DND-41 (cell line): ENCODE results near the gene RBP2.

Experiments
- ATAC-seq: fragments of 200-7000 bp; cut with Tn5 transposase; 3 replicates; pipeline ENCODE4 v1.9.1; 2021; ENCODE audit warnings: low read depth; ENCODE audit not compliant: insufficient read depth
- DNase-seq: peaks from one replicate; pipeline ENCODE4 v3.0.0-alpha.2; 2020
- H2AFZ ChIP-seq: 2 replicates; pipeline ENCODE4 v1.6.0; 2012; ENCODE audit warnings: low read depth, low read length
- H3K27ac ChIP-seq: 2 replicates; pipeline ENCODE4 v1.5.1; 2012; ENCODE audit warnings: low read length, inconsistent platforms
- H3K27me3 ChIP-seq: fragments of 200-600 bp; sonication (generic); 2 replicates; pipeline ENCODE4 v1.6.0; 2012; ENCODE audit warnings: low read length, mild to moderate bottlenecking, inconsistent platforms; ENCODE audit not compliant: insufficient read depth, poor library complexity
- H3K36me3 ChIP-seq: 2 replicates; pipeline ENCODE4 v1.5.1; 2012; ENCODE audit warnings: low read length, inconsistent platforms; ENCODE audit not compliant: insufficient read depth
- H3K4me1 ChIP-seq: 2 replicates; pipeline ENCODE4 v1.5.1; 2012; ENCODE audit warnings: mild to moderate bottlenecking, low read length; ENCODE audit not compliant: insufficient read depth
- H3K4me2 ChIP-seq: 2 replicates; pipeline ENCODE4 v1.6.0; 2012; ENCODE audit warnings: mild to moderate bottlenecking, moderate library complexity, low read length, inconsistent platforms; ENCODE audit not compliant: insufficient read depth
- H3K4me3 ChIP-seq, 2 experiments: fragments of 200-600 bp in 1 of 2; shearing (Covaris generic) in 1 of 2; 2 replicates each; pipeline ENCODE4 v1.5.1; 2012 to 2016; ENCODE audit warnings: inconsistent platforms in 2 of 2, low read length in 2 of 2, mild to moderate bottlenecking in 2 of 2, low read depth in 1 of 2, moderate library complexity in 1 of 2
- H3K79me2 ChIP-seq: 2 replicates; pipeline ENCODE4 v1.6.0; 2012; ENCODE audit warnings: low read length, inconsistent platforms; ENCODE audit not compliant: insufficient read depth
- H3K9ac ChIP-seq: 2 replicates; pipeline ENCODE4 v1.6.0; 2012; ENCODE audit warnings: low read depth, mild to moderate bottlenecking, inconsistent platforms, low read length, moderate library complexity
- H3K9me3 ChIP-seq: 2 replicates; pipeline ENCODE4 v1.5.1; 2012; ENCODE audit warnings: low read length, moderate library complexity, mild to moderate bottlenecking, inconsistent platforms; ENCODE audit not compliant: insufficient read depth, severe bottlenecking
- H4K20me1 ChIP-seq: 2 replicates; pipeline ENCODE4 v1.6.0; 2012; ENCODE audit warnings: low read length; ENCODE audit not compliant: insufficient read depth
- EZH2 ChIP-seq: IDR thresholded peaks from 3 replicates; pipeline ENCODE4 v1.6.1; 2012; ENCODE audit warnings: borderline replicate concordance, low read depth, mild to moderate bottlenecking, moderate library complexity, low read length, inconsistent platforms; ENCODE audit not compliant: severe bottlenecking
- TF ChIP-seq, protein P1 (sequence below): IDR thresholded peaks from 2 replicates; pipeline ENCODE4 v1.5.1; 2012; ENCODE audit warnings: borderline replicate concordance, low read length, moderate library complexity, mild to moderate bottlenecking; ENCODE audit not compliant: poor library complexity, severe bottlenecking; ENCODE audit errors: extremely low read depth

The RBP2 gene

DNA sequence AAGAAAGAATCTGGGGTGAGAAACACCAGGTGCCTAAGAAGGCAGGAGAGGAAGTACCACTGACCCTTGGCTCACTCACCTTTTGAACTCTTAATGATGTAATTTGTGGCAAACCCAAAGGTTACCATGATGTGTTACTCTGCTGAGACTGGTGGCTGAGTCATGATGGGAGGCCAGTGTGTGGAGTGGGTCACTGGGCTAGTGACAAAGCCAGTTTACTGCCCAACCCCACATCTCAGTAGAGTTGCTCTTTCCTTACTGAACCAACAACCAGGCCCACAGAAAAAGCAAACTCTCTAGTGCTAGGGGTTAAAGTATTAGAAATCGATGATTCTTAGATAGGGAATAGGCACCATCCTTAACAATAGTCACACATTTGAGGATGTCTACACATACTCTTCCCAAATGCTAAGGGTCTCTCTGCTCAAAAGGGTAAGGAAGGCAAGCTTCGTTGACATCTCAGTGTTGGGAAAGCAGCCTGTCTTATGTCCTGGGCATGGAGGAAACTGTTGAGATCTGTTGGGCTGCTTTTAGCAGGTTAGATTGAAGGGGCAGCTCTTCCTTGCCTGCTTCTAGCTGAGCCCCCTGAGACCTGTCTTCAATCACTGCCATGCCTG, 3.1 kb downstream of the RBP2 start:
- Histone ChIP-seq H3K4me2 (no peak overlapping the region), H3K9me3 (no peaks in the 10 kb centered on the region), H3K36me3 (no peaks in the 10 kb centered on the region), H2AFZ (no peak overlapping the region), H3K4me1 (no peaks in the 10 kb centered on the region), H3K27me3 (no peaks in the 10 kb centered on the region), H3K9ac (no peak overlapping the region), H3K4me3 (no peak overlapping the region), H3K27ac (no peak overlapping the region), H3K79me2 (no peaks in the 10 kb centered on the region), H4K20me1 (no peaks in the 10 kb centered on the region)
- DNase-seq (no peak), ATAC-seq (no peak)
- TF ChIP-seq, protein P1, sequence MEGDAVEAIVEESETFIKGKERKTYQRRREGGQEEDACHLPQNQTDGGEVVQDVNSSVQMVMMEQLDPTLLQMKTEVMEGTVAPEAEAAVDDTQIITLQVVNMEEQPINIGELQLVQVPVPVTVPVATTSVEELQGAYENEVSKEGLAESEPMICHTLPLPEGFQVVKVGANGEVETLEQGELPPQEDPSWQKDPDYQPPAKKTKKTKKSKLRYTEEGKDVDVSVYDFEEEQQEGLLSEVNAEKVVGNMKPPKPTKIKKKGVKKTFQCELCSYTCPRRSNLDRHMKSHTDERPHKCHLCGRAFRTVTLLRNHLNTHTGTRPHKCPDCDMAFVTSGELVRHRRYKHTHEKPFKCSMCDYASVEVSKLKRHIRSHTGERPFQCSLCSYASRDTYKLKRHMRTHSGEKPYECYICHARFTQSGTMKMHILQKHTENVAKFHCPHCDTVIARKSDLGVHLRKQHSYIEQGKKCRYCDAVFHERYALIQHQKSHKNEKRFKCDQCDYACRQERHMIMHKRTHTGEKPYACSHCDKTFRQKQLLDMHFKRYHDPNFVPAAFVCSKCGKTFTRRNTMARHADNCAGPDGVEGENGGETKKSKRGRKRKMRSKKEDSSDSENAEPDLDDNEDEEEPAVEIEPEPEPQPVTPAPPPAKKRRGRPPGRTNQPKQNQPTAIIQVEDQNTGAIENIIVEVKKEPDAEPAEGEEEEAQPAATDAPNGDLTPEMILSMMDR = no peak
- no peak for TF ChIP-seq EZH2

DNA sequence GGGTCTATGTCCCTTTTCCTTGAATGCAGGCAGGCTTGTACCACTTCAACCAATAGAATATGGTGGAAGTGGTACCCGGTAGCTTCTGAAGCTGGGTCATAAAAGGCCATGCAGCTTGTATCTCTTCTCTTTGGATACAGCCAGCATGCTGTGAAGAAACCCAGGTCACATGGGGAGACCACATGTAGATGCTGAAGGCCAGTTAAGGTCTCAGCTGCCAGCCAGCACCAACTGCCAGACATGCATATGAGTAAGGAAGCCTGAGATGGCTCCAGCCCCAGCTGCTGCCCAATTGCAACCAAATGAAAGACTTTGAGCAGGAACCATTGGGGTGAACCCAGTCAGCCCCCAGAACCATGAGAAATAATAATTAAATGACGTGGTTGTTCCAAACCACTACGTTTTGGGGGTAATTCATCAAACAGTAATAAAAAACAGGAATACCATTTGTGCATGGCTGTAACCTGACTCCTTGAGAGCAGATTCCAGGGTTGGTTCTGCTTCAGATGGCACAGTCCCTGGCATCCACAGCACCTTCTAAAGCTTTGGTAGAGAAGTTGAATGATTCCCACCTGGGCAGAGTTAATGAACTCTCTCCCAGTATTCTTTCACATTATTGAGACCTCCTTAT, 3.8 kb downstream of the RBP2 start:
- Histone ChIP-seq H3K4me1 (no peaks in the 10 kb centered on the region), H2AFZ (no peak overlapping the region), H4K20me1 (no peaks in the 10 kb centered on the region), H3K36me3 (no peaks in the 10 kb centered on the region), H3K4me2 (no peak overlapping the region), H3K4me3 (no peak overlapping the region), H3K27me3 (no peaks in the 10 kb centered on the region), H3K27ac (no peak overlapping the region), H3K9ac (no peak overlapping the region), H3K79me2 (no peaks in the 10 kb centered on the region), H3K9me3 (no peaks in the 10 kb centered on the region)
- ATAC-seq = no peak
- TF ChIP-seq EZH2 = no peak
- TF ChIP-seq, protein P1 = no peak
- DNase-seq = no peak

DNA sequence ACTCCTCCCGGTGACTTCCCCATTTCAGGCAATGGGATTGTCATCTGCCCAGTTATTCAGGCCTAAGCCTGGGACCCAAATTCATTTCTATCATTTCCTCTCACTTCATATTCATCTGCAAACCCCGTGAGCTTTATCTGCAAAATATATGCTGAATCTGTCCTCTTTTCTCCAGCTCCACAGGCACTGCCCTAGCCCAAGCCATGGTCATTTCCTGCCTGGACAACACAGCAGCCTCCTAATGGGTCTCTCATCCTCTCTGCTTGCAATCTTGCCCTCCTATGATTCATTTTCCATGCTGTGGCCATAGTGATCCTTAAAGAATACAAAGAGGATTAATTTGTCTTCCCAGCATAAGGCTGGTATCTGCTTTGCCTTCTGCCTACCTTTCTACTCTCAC, 6.1 kb downstream of the RBP2 start:
- Histone ChIP-seq H3K27me3 (peaks cover 3% of the 10 kb centered on the region), H3K4me1 (no peaks in the 10 kb centered on the region), H3K27ac (no peak overlapping the region), H3K4me3 (no peak overlapping the region), H2AFZ (no peak overlapping the region), H3K36me3 (no peaks in the 10 kb centered on the region), H3K9ac (no peak overlapping the region), H4K20me1 (no peaks in the 10 kb centered on the region), H3K4me2 (no peak overlapping the region), H3K79me2 (no peaks in the 10 kb centered on the region), H3K9me3 (no peaks in the 10 kb centered on the region)
- TF ChIP-seq EZH2 = no peak
- TF ChIP-seq, protein P1 = no peak
- no peak for DNase-seq
- ATAC-seq = no peak

- no peaks in the 10 kb centered on the region for H3K9me3 ChIP-seq
- no peak overlapping the region for H3K9ac ChIP-seq
- DNase-seq (no peak), ATAC-seq (no peak)
- no peak overlapping the region for H3K4me3 ChIP-seq
- no peaks in the 10 kb centered on the region for H3K4me1 ChIP-seq
- H4K20me1 ChIP-seq = no peaks in the 10 kb centered on the region
- no peaks in the 10 kb centered on the region for H3K79me2 ChIP-seq
- H3K27me3 ChIP-seq = peaks cover 3% of the 10 kb centered on the region
- no peaks in the 10 kb centered on the region for H3K36me3 ChIP-seq
- TF ChIP-seq EZH2 = no peak
- TF ChIP-seq, protein P1 = no peak
- no peak overlapping the region for H2AFZ ChIP-seq
- no peak overlapping the region for H3K27ac ChIP-seq
- H3K4me2 ChIP-seq = no peak overlapping the region
Measured at GRCh38 chr3:139468399-139468798, 7.9 kb downstream of the RBP2 start.
